PC-3 (cell line): Measurements from ENCODE around the gene NAA40. TPM values are rescaled to one million over a fixed set of nuclear protein-coding genes. Genes with fewer than 3 reads are reported as not detected.
A peak's percentile ranks its signal among the peaks of the same experiment; 100 is the strongest.

Experiments
- ATAC-seq: fragments of 200-7000 bp; cut with Tn5 transposase; 2 replicates; pipeline ENCODE4 v1.9.1; 2020; ENCODE audit warnings: mild to moderate bottlenecking, moderate library complexity
- BruUV-seq: library from RNA; stranded (reverse); fragments of 400-500 nt; replicated peaks from 2 replicates; lab custom pipeline; 2021; lab: Mats Ljungman, UMichigan
- CTCF ChIA-PET: fragments of 300-600 bp; sonication (Branson Sonifier 250); formaldehyde crosslinking; loops from one replicate; lab custom pipeline; 2022; ENCODE audit warnings: antibody characterized with exemption; lab: Charles Lee
- POLR2A ChIA-PET: fragments of 300-600 bp; sonication (Branson Sonifier 250); formaldehyde crosslinking; loops from one replicate; lab custom pipeline; 2022; ENCODE audit warnings: antibody characterized with exemption; ENCODE audit not compliant: unreplicated experiment; lab: Charles Lee
- DNase-seq: peaks from one replicate; pipeline ENCODE4 v3.0.0-alpha.2; 2015
- H2AFZ ChIP-seq: fragments of 300-600 bp; sonication (generic); 2 replicates; pipeline ENCODE4 v1.6.0; 2016; ENCODE audit warnings: antibody characterized with exemption, low read length
- H3F3A ChIP-seq: fragments of 300-600 bp; sonication (generic); one replicate; pipeline ENCODE4 v1.6.0; 2017; ENCODE audit warnings: antibody characterized with exemption, low read length, control low read depth, mild to moderate bottlenecking; ENCODE audit not compliant: unreplicated experiment
- H3K27ac ChIP-seq: fragments of 300-600 bp; sonication (generic); 2 replicates; pipeline ENCODE4 v1.5.1; 2016; ENCODE audit warnings: mild to moderate bottlenecking, low read length
- H3K27me3 ChIP-seq: fragments of 300-600 bp; sonication (generic); 2 replicates; pipeline ENCODE4 v1.6.1; 2016; ENCODE audit warnings: low read length, mixed read lengths
- H3K36me3 ChIP-seq: fragments of 300-600 bp; sonication (generic); 2 replicates; pipeline ENCODE4 v1.6.1; 2016; ENCODE audit warnings: low read depth, mixed run types, low read length, mixed read lengths
- H3K4me1 ChIP-seq: fragments of 300-600 bp; sonication (generic); 2 replicates; pipeline ENCODE4 v1.5.1; 2016; ENCODE audit warnings: low read length; ENCODE audit not compliant: insufficient read depth
- H3K4me2 ChIP-seq: fragments of 300-600 bp; sonication (generic); 2 replicates; pipeline ENCODE4 v1.6.0; 2016; ENCODE audit warnings: low read length
- H3K4me3 ChIP-seq: fragments of 300-600 bp; sonication (generic); 2 replicates; pipeline ENCODE4 v1.5.1; 2016; ENCODE audit warnings: mild to moderate bottlenecking, low read length, mixed read lengths
- H3K79me2 ChIP-seq: fragments of 300-600 bp; sonication (generic); 2 replicates; pipeline ENCODE4 v1.6.1; 2017; ENCODE audit warnings: low read length, mixed read lengths
- H3K9ac ChIP-seq: fragments of 300-600 bp; sonication (generic); 2 replicates; pipeline ENCODE4 v1.6.0; 2016; ENCODE audit warnings: mild to moderate bottlenecking, low read length
- H3K9me2 ChIP-seq: fragments of 300-600 bp; sonication (generic); replicated peaks from 2 replicates; pipeline ENCODE4 v1.6.1; 2016; ENCODE audit warnings: mixed run types, low read length, mixed read lengths
- H3K9me3 ChIP-seq: fragments of 300-600 bp; sonication (generic); 2 replicates; pipeline ENCODE4 v1.6.1; 2016; ENCODE audit warnings: low read length, mixed read lengths
- H4K20me1 ChIP-seq: fragments of 300-600 bp; sonication (generic); 2 replicates; pipeline ENCODE4 v1.6.1; 2016; ENCODE audit warnings: low read length, mixed read lengths
- EZH2 ChIP-seq: fragments of 300-600 bp; sonication (generic); IDR thresholded peaks from one replicate; pipeline ENCODE4 v1.6.1; 2017; ENCODE audit warnings: antibody characterized with exemption, mild to moderate bottlenecking, low read length; ENCODE audit not compliant: unreplicated experiment
- EZH2phosphoT487 ChIP-seq: fragments of 300-600 bp; sonication (generic); IDR thresholded peaks from 2 replicates; pipeline ENCODE4 v1.6.1; 2018; ENCODE audit warnings: mild to moderate bottlenecking, antibody characterized with exemption, low read length, borderline replicate concordance
- intact Hi-C: fragments of 100-400 bp; cut with micrococcal nuclease; formaldehyde crosslinking; loops from 2 replicates; pipeline ENCODE4 v1.9.0; 2023
- total RNA-seq: library from RNA; depleted of rRNA; stranded (reverse); fragments of >200 nt; gene quantifications from 2 replicates; pipeline ENCODE4 v1.2.3, GENCODE V29; 2014
- TF ChIP-seq, protein P1 (sequence below): fragments of 300-600 bp; sonication (generic); conservative IDR thresholded peaks from 2 replicates; pipeline ENCODE4 v1.5.1; 2017; ENCODE audit warnings: antibody characterized with exemption, low read depth, mild to moderate bottlenecking, low read length

Gene NAA40
- total RNA-seq, 1 experiment from 2014 or later: 20.9 TPM

DNA sequence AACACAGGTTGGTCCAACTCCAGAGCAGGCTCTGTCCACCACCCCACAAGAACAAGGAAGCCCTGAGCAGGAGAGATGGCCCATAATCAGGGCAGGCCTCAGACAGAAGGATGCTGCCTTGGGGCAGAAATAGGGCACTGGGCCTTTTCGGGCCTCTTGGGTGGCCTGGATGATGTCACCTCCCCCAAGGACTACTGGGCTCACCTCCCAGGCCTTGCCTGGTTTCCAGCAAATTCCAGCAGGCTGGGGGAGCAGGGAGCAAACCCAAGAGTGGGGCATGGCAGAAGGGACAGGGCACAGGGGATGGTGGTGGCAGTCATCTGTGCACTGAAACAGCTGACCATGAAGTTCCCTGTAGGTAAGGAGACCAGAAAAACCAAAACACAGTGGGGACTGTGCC is 5.3 kb upstream of the NAA40 start:
- BruUV-seq: no TSS peak
- no peaks in the 10 kb centered on the region for H4K20me1 ChIP-seq
- no peak overlapping the region for H3K27ac ChIP-seq
- H3K9me3 ChIP-seq: no peaks in the 10 kb centered on the region
- no peaks in the 10 kb centered on the region for H3K27me3 ChIP-seq
- ATAC-seq (no peak), DNase-seq (no peak)
- intact Hi-C loops: no loop called here
- no peak overlapping the region for H3K9ac ChIP-seq
- H3K9me2 ChIP-seq: no peaks in the 10 kb centered on the region
- H3K79me2 ChIP-seq: no peaks in the 10 kb centered on the region
- TF ChIP-seq, protein P1, sequence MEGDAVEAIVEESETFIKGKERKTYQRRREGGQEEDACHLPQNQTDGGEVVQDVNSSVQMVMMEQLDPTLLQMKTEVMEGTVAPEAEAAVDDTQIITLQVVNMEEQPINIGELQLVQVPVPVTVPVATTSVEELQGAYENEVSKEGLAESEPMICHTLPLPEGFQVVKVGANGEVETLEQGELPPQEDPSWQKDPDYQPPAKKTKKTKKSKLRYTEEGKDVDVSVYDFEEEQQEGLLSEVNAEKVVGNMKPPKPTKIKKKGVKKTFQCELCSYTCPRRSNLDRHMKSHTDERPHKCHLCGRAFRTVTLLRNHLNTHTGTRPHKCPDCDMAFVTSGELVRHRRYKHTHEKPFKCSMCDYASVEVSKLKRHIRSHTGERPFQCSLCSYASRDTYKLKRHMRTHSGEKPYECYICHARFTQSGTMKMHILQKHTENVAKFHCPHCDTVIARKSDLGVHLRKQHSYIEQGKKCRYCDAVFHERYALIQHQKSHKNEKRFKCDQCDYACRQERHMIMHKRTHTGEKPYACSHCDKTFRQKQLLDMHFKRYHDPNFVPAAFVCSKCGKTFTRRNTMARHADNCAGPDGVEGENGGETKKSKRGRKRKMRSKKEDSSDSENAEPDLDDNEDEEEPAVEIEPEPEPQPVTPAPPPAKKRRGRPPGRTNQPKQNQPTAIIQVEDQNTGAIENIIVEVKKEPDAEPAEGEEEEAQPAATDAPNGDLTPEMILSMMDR: no peak
- TF ChIP-seq EZH2 (no peak), EZH2phosphoT487 (no peak)
- H3K4me2 ChIP-seq: no peak overlapping the region
- no peak overlapping the region for H2AFZ ChIP-seq
- ChIA-PET CTCF (interaction anchor here (1.5 kb wide), 1 partner anchor 16 kb away, joined by 8 read pairs; the partner anchor contains the start of gene RCOR2), POLR2A (no interaction called here)
- H3K4me1 ChIP-seq: peaks cover 8% of the 10 kb centered on the region
- H3K4me3 ChIP-seq: no peak overlapping the region
- no peaks in the 10 kb centered on the region for H3K36me3 ChIP-seq
- no peaks in the 10 kb centered on the region for H3F3A ChIP-seq

- Histone ChIP-seq H2AFZ (peak overlapping the region; percentile 93), H3K27me3 (no peaks in the 10 kb centered on the region), H3K4me1 (peaks cover 14% of the 10 kb centered on the region), H4K20me1 (peaks cover 5% of the 10 kb centered on the region; the same call in 1 of the 2 replicates), H3K9me3 (no peaks in the 10 kb centered on the region), H3K9me2 (no peaks in the 10 kb centered on the region), H3K9ac (peak overlapping the region; percentile 33), H3K4me2 (peak overlapping the region; percentile 96), H3K36me3 (peaks cover 4% of the 10 kb centered on the region; the same call in 1 of the 2 replicates), H3K79me2 (peaks cover 41% of the 10 kb centered on the region), H3K4me3 (peak overlapping the region; percentile 66), H3K27ac (peak overlapping the region; percentile 8), H3F3A (no peaks in the 10 kb centered on the region)
- no TSS peak for BruUV-seq
- ChIA-PET CTCF (interaction anchor here (0.6 to 1.9 kb wide), 3 partner anchors 8 to 1815 kb away, joined by 3 to 8 read pairs (median 4); partner anchors contain the start of gene MARK2), POLR2A (no interaction called here)
- DNase-seq: peak; percentile 51
- no peak for TF ChIP-seq EZH2
- no peak for TF ChIP-seq EZH2phosphoT487
- TF ChIP-seq, protein P1: no peak
- intact Hi-C loops: loop anchor here (2.0 kb wide), 1 partner anchor 97 kb away; no protein-coding TSS in a partner anchor
- peak; percentile 10 for ATAC-seq
These were observed 906 bp upstream of the NAA40 start for GRCh38 chr11:63937713-63938478.
